NCI-H446 treated with DMSO at 0.1 percent for 48 hours (cell line): Measurements from ENCODE around the gene ANK3.

ENCODE experiments used
- DNase-seq: peaks from one replicate; lab custom pipeline; 2025; lab: John Stamatoyannopoulos, UW

ANK3 gene

GRCh38 chr10:60413306-60414012 lies 23.8 kb upstream of the ANK3 start:
- DNase-seq, result no peak

- no peak for DNase-seq
These were observed 21.3 kb upstream of the ANK3 start for GRCh38 chr10:60410970-60411369.

- DNase-seq, result no peak
These were observed 19.5 kb upstream of the ANK3 start for GRCh38 chr10:60409202-60409601.

- no peak for DNase-seq
These were observed 16.5 kb upstream of the ANK3 start for GRCh38 chr10:60406182-60406581.

GRCh38 chr10:60405172-60405571 lies 15.5 kb upstream of the ANK3 start:
- no peak for DNase-seq

GRCh38 chr10:60403168-60403873 lies 13.6 kb upstream of the ANK3 start:
- DNase-seq, result no peak

- DNase-seq, result no peak
These were observed 10.7 kb upstream of the ANK3 start for GRCh38 chr10:60400366-60400765.

GRCh38 chr10:60399328-60399727 lies 9.7 kb upstream of the ANK3 start:
- peak; percentile 89 for DNase-seq

GRCh38 chr10:60397792-60398191 lies 8.1 kb upstream of the ANK3 start:
- DNase-seq, result no peak

GRCh38 chr10:60396766-60397165 lies 7.1 kb upstream of the ANK3 start:
- no peak for DNase-seq

GRCh38 chr10:60395711-60396110 lies 6.0 kb upstream of the ANK3 start:
- DNase-seq, result no peak

- no peak for DNase-seq
These were observed 4.8 kb upstream of the ANK3 start for GRCh38 chr10:60394446-60394845.

GRCh38 chr10:60390224-60390626 lies 550 bp upstream of the ANK3 start:
- DNase-seq, result peak; percentile 22

- no peak for DNase-seq
These were observed 870 bp downstream of the ANK3 start for GRCh38 chr10:60388709-60389301.

GRCh38 chr10:60388116-60388625 lies 1.5 kb downstream of the ANK3 start:
- DNase-seq, result no peak

- DNase-seq, result no peak
These were observed 2.1 kb downstream of the ANK3 start for GRCh38 chr10:60387531-60387930.

- no peak for DNase-seq
These were observed 4.3 kb downstream of the ANK3 start for GRCh38 chr10:60385399-60385738.

- DNase-seq, result peak; percentile 86
These were observed 4.8 kb downstream of the ANK3 start for GRCh38 chr10:60384708-60385398.

- no peak for DNase-seq
These were observed 5.7 kb downstream of the ANK3 start for GRCh38 chr10:60384011-60384410.

GRCh38 chr10:60382946-60383681 lies 6.6 kb downstream of the ANK3 start:
- DNase-seq, result no peak

GRCh38 chr10:60380781-60381180 lies 8.9 kb downstream of the ANK3 start:
- no peak for DNase-seq

- no peak for DNase-seq
These were observed 11.7 kb downstream of the ANK3 start for GRCh38 chr10:60377955-60378354.
